Suprapubic skin (tissue), 4 donors: ENCODE results near the gene IMMT. TPM values are rescaled to one million over a fixed set of nuclear protein-coding genes. Genes with fewer than 3 reads are reported as not detected.

Experiments used
- DNase-seq, 2 donors: peaks; one replicate each; pipeline ENCODE4 v3.0.0-alpha.2; 2019; ENCODE audit warnings: low spot score in 2 of 2
- H3K27ac ChIP-seq: fragments of 200-600 bp; sonication (generic); one replicate; pipeline ENCODE4 v1.5.1; 2019
- H3K27me3 ChIP-seq: fragments of 200-600 bp; sonication (generic); one replicate; pipeline ENCODE4 v1.5.1; 2019
- H3K36me3 ChIP-seq: fragments of 200-600 bp; sonication (generic); one replicate; pipeline ENCODE4 v1.5.1; 2019
- H3K4me1 ChIP-seq: fragments of 200-600 bp; sonication (generic); one replicate; pipeline ENCODE4 v1.5.1; 2019
- H3K4me3 ChIP-seq: fragments of 200-600 bp; sonication (generic); one replicate; pipeline ENCODE4 v1.5.1; 2019; ENCODE audit warnings: mild to moderate bottlenecking
- H3K9me3 ChIP-seq: fragments of 200-600 bp; sonication (generic); one replicate; pipeline ENCODE4 v1.5.1; 2019
- CTCF ChIP-seq, 2 donors: fragments of 200-600 bp in 1 of 2; fragments of 450-650 bp in 1 of 2; sonication (generic) in 1 of 2; IDR thresholded peaks; one replicate each; pipeline ENCODE4 v1.5.1; 2016 to 2019; ENCODE audit warnings: antibody characterized with exemption in 2 of 2, mild to moderate bottlenecking in 1 of 2, moderate library complexity in 1 of 2
- EP300 ChIP-seq: sonication (generic); formaldehyde crosslinking; IDR thresholded peaks from one replicate; pipeline ENCODE4 v1.6.1; 2017; ENCODE audit warnings: antibody characterized with exemption
- POLR2A ChIP-seq, 2 donors: fragments of 450-650 bp; IDR thresholded peaks; one replicate each; pipeline ENCODE4 v1.6.1; 2017; ENCODE audit warnings: antibody characterized with exemption in 2 of 2, mild to moderate bottlenecking in 2 of 2, moderate library complexity in 2 of 2
- POLR2AphosphoS5 ChIP-seq, 3 donors: sonication (generic); formaldehyde crosslinking; IDR thresholded peaks; one replicate each; pipeline ENCODE4 v1.6.1; 2017; ENCODE audit warnings: antibody characterized with exemption in 3 of 3
- WGBS: methylation state at CpG from one replicate; pipeline ENCODE4 v1.1.5; 2018; 5-methylcytosine and 5-hydroxymethylcytosine counted together
- total RNA-seq, 4 donors: library from RNA; depleted of rRNA; stranded (reverse); fragments of >200 nt; gene quantifications; one replicate each; pipeline ENCODE4 v1.1.0, GENCODE V29; 2016

The IMMT gene
- total RNA-seq, 4 donors from 2014 or later, result 39.5 to 73.2 (median 46.7) TPM

GRCh38 chr2:86140969-86141392 lies 54.3 kb downstream of the IMMT start:
- Histone ChIP-seq H3K9me3 (no peaks in the 10 kb centered on the region), H3K36me3 (peaks cover 93% of the 10 kb centered on the region), H3K4me1 (no peaks in the 10 kb centered on the region), H3K4me3 (no peak overlapping the region), H3K27me3 (no peaks in the 10 kb centered on the region), H3K27ac (no peak overlapping the region)
- TF ChIP-seq POLR2A (IDR thresholded peaks at IDR 0.05), result no peak
- no peak for DNase-seq
- WGBS, result 75% methylated on average over 4 of the region's 4 CpGs

GRCh38 chr2:86139981-86140380 lies 55.3 kb downstream of the IMMT start:
- Histone ChIP-seq H3K4me1 (no peaks in the 10 kb centered on the region), H3K9me3 (no peaks in the 10 kb centered on the region), H3K4me3 (no peak overlapping the region), H3K27ac (no peak overlapping the region), H3K36me3 (peaks cover 93% of the 10 kb centered on the region), H3K27me3 (no peaks in the 10 kb centered on the region)
- DNase-seq, result no peak
- TF ChIP-seq POLR2A (IDR thresholded peaks at IDR 0.05) (no peak), POLR2AphosphoS5 (IDR thresholded peaks at IDR 0.05) (no peak), EP300 (no peak), CTCF (IDR thresholded peaks at IDR 0.05) (no peak)
- 88% methylated on average over 4 of the region's 4 CpGs for WGBS

- peaks cover 93% of the 10 kb centered on the region for H3K36me3 ChIP-seq
- no peak for TF ChIP-seq POLR2A (IDR thresholded peaks at IDR 0.05)
- TF ChIP-seq CTCF (IDR thresholded peaks at IDR 0.05), result no peak
- TF ChIP-seq EP300, result no peak
- TF ChIP-seq POLR2AphosphoS5 (IDR thresholded peaks at IDR 0.05), result no peak
- WGBS, result 96% methylated on average over 7 of the region's 7 CpGs
- no peaks in the 10 kb centered on the region for H3K4me1 ChIP-seq
- H3K9me3 ChIP-seq, result no peaks in the 10 kb centered on the region
- H3K27ac ChIP-seq, result no peak overlapping the region
- no peaks in the 10 kb centered on the region for H3K27me3 ChIP-seq
- DNase-seq, result no peak
- H3K4me3 ChIP-seq, result no peak overlapping the region
Observed at GRCh38 chr2:86138736-86139625, 56.3 kb downstream of the IMMT start.

- H3K4me1 ChIP-seq, result no peaks in the 10 kb centered on the region
- H3K27ac ChIP-seq, result no peak overlapping the region
- TF ChIP-seq POLR2AphosphoS5 (IDR thresholded peaks at IDR 0.05) (no peak), POLR2A (IDR thresholded peaks at IDR 0.05) (no peak), EP300 (no peak), CTCF (IDR thresholded peaks at IDR 0.05) (no peak)
- H3K9me3 ChIP-seq, result no peaks in the 10 kb centered on the region
- H3K27me3 ChIP-seq, result no peaks in the 10 kb centered on the region
- 92% methylated on average over 2 of the region's 2 CpGs for WGBS
- no peak overlapping the region for H3K4me3 ChIP-seq
- no peak for DNase-seq
- H3K36me3 ChIP-seq, result peaks cover 99% of the 10 kb centered on the region
Observed at GRCh38 chr2:86136141-86136540, 59.1 kb downstream of the IMMT start.

GRCh38 chr2:86135653-86136052 lies 59.6 kb downstream of the IMMT start:
- TF ChIP-seq POLR2AphosphoS5 (IDR thresholded peaks at IDR 0.05), result no peak
- no peak for TF ChIP-seq EP300
- TF ChIP-seq CTCF (IDR thresholded peaks at IDR 0.05), result no peak
- no peak for TF ChIP-seq POLR2A (IDR thresholded peaks at IDR 0.05)
- no peaks in the 10 kb centered on the region for H3K27me3 ChIP-seq
- 78% methylated on average over 5 of the region's 5 CpGs for WGBS
- H3K36me3 ChIP-seq, result peaks cover 98% of the 10 kb centered on the region
- no peaks in the 10 kb centered on the region for H3K9me3 ChIP-seq
- no peak overlapping the region for H3K27ac ChIP-seq
- no peaks in the 10 kb centered on the region for H3K4me1 ChIP-seq
- no peak for DNase-seq
- no peak overlapping the region for H3K4me3 ChIP-seq
